ENCODE results near the gene FRMD4A. TPM values are rescaled to one million over a fixed set of nuclear protein-coding genes. Genes with fewer than 3 reads are reported as not detected.

FRMD4A gene
- total RNA-seq, 1 experiment from 2014 or later = 19.6 TPM

DNA sequence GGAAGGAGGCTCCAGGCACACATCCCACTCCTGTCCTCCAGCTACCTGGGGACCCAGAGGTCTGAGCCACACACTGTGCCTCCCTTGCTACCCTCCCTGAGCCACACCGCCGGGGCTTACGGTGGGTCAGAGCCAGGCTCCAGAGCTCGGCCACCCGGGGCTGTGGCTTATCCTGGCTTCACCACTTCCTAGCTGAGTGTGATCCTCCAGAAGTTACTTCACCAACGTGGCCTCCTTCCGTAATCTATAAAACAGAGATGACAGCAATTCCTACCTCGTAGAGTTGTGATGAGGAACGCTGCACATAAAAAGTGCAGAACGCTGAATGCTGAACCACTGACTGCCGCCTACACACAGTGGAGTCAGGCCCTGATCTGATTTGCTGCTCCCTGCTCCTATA lies 458.9 kb downstream of the FRMD4A start:
- Mint-ChIP-seq H3K9me3 (no peaks in the 10 kb centered on the region), H3K4me3 (no peak overlapping the region), H3K4me1 (peaks cover 31 to 39% of the 10 kb centered on the region in 2 experiments), H3K27ac (peak overlapping the region; percentile 35 to 92 (median 78); a peak in 5 of 7 replicates), H3K36me3 (ENCODE audit: insufficient read depth in 1 of 3, low read depth in 3 of 3) (peaks cover 0 to 5% (median 0%) of the 10 kb centered on the region in 3 experiments; a peak in 2 of 7 replicates), H3K27me3 (ENCODE audit: low read depth) (no peaks in the 10 kb centered on the region)
- no peak overlapping the region for H2AFZ ChIP-seq (ENCODE audit: low read length)
- H3K23ac ChIP-seq (ENCODE audit: insufficient read length, low read depth, low read length) = no peak overlapping the region
- peak overlapping the region; percentile 33 for H4K91ac ChIP-seq (ENCODE audit: insufficient read length, low read depth, low read length)
- peaks cover 3% of the 10 kb centered on the region for H3K79me1 ChIP-seq (ENCODE audit: insufficient read depth, low read depth, low read length, poor library complexity, severe bottlenecking)
- no peaks in the 10 kb centered on the region for H4K20me1 ChIP-seq (ENCODE audit: control insufficient read depth, insufficient read depth, insufficient read length)
- no peak overlapping the region for H4K8ac ChIP-seq (replicated peaks; ENCODE audit: insufficient read length, low read depth, low read length)
- no peak overlapping the region for H3K4me2 ChIP-seq (ENCODE audit: insufficient read depth, insufficient read length, low read length)
- H2BK20ac ChIP-seq (ENCODE audit: low read depth, low read length, poor library complexity, severe bottlenecking) = no peak overlapping the region
- H2BK12ac ChIP-seq (ENCODE audit: insufficient read length, low read depth, low read length) = no peak overlapping the region
- no peak overlapping the region for H2BK5ac ChIP-seq (ENCODE audit: insufficient read length, low read length)
- WGBS (ENCODE audit: extremely low coverage, insufficient read length, low lambda C conversion rate) = no CpG with 5 or more reads among the region's 11 CpGs
- H2BK120ac ChIP-seq (ENCODE audit: low read depth, low read length, poor library complexity, severe bottlenecking) = no peak overlapping the region
- H3K18ac ChIP-seq (ENCODE audit: insufficient read length, low read depth, low read length) = no peak overlapping the region
- no peaks in the 10 kb centered on the region for H3K9me3 ChIP-seq (ENCODE audit: control insufficient read depth, low read depth, low read length)
- H3K4ac ChIP-seq (ENCODE audit: low read depth, low read length) = no peak overlapping the region
- no peak overlapping the region for H2BK15ac ChIP-seq (ENCODE audit: low read depth, low read length)
- no peak overlapping the region for H3K27ac ChIP-seq (ENCODE audit: insufficient read length, low read depth, low read length)
- no peak overlapping the region for H3T11ph ChIP-seq (ENCODE audit: low read length)
- H3K23me2 ChIP-seq (ENCODE audit: insufficient read length, low read depth, low read length, poor library complexity, severe bottlenecking) = no peaks in the 10 kb centered on the region
- TF ChIP-seq, protein P1, sequence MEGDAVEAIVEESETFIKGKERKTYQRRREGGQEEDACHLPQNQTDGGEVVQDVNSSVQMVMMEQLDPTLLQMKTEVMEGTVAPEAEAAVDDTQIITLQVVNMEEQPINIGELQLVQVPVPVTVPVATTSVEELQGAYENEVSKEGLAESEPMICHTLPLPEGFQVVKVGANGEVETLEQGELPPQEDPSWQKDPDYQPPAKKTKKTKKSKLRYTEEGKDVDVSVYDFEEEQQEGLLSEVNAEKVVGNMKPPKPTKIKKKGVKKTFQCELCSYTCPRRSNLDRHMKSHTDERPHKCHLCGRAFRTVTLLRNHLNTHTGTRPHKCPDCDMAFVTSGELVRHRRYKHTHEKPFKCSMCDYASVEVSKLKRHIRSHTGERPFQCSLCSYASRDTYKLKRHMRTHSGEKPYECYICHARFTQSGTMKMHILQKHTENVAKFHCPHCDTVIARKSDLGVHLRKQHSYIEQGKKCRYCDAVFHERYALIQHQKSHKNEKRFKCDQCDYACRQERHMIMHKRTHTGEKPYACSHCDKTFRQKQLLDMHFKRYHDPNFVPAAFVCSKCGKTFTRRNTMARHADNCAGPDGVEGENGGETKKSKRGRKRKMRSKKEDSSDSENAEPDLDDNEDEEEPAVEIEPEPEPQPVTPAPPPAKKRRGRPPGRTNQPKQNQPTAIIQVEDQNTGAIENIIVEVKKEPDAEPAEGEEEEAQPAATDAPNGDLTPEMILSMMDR (conservative IDR thresholded peaks at IDR 0.05) = no peak
- no peak overlapping the region for H3K56ac ChIP-seq (ENCODE audit: insufficient read length, low read depth, low read length)
- DNase-seq = no peak
- H3K14ac ChIP-seq (ENCODE audit: insufficient read depth, low read length) = no peak overlapping the region; the same call in 1 of the 2 replicates
- no peak overlapping the region for H3K9ac ChIP-seq (ENCODE audit: extremely low read depth, insufficient read length, low read length)
- no peak overlapping the region for H4K5ac ChIP-seq (ENCODE audit: insufficient read length, low read depth, low read length)
- no peaks in the 10 kb centered on the region; the same call in 1 of the 2 replicates for H3K4me1 ChIP-seq (ENCODE audit: insufficient read depth, low read length)
- H3K79me2 ChIP-seq (ENCODE audit: insufficient read depth, low read length) = peaks cover 3% of the 10 kb centered on the region; the same call in 1 of the 2 replicates
- no peaks in the 10 kb centered on the region for H3K27me3 ChIP-seq (ENCODE audit: insufficient read depth, low read length)
- no peak overlapping the region for H2AK5ac ChIP-seq (ENCODE audit: insufficient read length, low read length)

Measured in H9 (cell line).